ENCODE results near the gene PRKAA2.

The PRKAA2 gene

GRCh38 chr1:56654126-56654923 lies 9.2 kb downstream of the PRKAA2 start:
- no peak for DNase-seq (ENCODE audit: low spot score)

DNA sequence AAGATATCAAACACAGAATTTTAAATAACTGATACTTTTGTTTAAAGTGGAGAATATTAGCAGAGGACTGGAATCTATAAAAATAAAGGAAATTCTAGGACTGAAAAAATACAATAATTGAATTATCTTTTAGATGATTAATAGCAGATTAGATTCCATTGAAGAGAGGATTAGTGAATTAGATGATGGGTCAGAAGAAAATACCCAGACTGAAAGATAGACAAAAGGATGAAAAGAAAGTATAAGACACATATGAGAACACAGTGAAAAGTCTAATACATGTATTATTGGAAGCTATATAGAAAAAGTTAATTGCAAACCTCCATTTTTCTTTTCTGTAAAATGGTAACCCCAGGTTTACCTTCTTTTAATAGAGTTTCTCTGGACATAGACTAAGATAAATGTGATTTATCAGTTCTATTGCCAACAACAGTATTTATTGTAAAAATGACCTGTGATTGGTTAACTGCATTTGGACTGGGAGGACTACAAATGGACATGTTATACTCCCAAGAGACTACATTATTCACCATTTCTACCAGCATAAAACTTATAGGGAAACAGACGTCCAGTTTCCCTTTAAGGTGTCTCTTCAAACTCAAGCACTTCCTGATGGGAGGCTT lies 11.0 kb downstream of the PRKAA2 start:
- DNase-seq (ENCODE audit: low spot score), result no peak

DNA sequence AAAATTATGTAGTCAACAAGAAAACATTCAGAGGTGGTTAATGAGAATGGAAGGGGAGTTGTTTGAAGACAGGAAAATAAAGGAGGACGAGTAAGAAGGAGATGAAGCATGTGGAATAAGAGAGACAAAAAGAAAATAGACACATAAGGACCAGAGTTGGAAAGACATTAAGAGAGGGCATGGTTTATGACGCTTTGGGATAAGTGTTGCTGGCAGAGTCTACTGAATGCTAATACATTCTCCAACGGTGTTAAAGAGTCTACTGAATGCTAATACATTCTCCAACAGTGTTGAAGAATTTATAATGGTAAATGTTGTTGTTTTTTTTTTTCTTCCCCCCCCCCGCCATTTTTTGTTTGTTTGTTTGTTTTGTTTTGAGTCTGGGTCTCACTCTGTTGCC lies 13.1 kb downstream of the PRKAA2 start:
- no peak for DNase-seq (ENCODE audit: low spot score)

GRCh38 chr1:56660293-56660692 lies 15.2 kb downstream of the PRKAA2 start:
- no peak for DNase-seq (ENCODE audit: low spot score)

GRCh38 chr1:56663846-56664245 lies 18.7 kb downstream of the PRKAA2 start:
- DNase-seq (ENCODE audit: low spot score), result no peak

DNA sequence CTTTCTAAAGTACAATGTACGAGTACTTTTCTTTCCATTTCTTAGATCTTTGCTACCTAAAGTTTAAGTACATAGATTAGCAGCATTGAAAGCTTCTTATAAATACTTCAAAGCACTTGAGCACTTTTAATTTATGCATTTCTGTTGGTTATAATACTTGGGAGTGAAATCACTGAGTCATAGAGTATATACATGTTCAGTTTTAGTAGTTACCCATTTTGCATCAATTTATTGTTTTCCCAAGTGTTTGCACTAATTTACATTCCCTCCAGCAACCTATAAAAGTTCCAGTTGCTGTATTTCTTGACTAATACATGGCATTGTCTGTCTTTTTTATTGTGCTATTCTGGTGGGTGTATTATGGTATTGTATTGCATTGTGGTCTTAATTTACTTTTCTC lies 20.3 kb downstream of the PRKAA2 start:
- no peak for DNase-seq (ENCODE audit: low spot score)

GRCh38 chr1:56666112-56666608 lies 21.0 kb downstream of the PRKAA2 start:
- DNase-seq (ENCODE audit: low spot score), result no peak

- DNase-seq (ENCODE audit: low spot score), result no peak
Observed at GRCh38 chr1:56670350-56670749, 25.2 kb downstream of the PRKAA2 start.

DNA sequence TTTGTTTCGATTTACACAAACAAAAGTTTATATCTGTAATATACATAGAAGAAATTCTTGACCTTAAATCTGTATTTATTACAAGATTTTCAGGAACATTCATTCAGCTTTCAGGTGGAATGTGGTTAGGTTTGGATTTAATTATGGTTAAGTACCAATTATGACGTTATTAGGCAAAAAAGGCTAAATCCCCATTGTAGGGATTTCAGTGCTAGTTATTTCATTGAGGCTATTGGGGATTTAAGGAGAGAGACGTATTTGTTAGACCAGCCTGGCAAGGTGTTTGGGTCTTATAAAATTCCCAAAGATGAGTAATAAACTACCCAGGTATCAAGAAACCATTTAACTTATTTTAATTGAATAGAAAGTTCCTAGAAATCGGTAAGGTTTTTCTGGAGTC lies 26.0 kb downstream of the PRKAA2 start:
- no peak for DNase-seq (ENCODE audit: low spot score)

DNA sequence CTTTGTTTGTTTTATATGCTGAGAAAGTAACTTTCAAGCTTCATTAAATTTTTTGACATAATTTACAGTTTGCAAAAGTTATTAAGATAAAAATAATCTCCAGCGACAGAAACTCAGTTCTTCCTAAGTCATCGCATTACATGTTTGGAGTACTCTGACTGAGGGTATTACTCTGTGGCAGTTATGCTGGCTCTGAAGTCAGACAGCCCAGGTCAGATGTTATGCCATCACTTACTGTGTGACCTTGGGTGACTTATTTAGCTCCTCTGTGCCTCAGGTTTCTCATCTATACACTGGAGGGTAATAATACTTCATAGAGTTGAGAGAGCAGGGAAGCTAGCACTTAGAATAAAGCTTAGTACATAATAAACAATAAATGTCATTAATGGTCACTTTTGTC lies 26.4 kb downstream of the PRKAA2 start:
- DNase-seq (ENCODE audit: low spot score), result no peak

DNA sequence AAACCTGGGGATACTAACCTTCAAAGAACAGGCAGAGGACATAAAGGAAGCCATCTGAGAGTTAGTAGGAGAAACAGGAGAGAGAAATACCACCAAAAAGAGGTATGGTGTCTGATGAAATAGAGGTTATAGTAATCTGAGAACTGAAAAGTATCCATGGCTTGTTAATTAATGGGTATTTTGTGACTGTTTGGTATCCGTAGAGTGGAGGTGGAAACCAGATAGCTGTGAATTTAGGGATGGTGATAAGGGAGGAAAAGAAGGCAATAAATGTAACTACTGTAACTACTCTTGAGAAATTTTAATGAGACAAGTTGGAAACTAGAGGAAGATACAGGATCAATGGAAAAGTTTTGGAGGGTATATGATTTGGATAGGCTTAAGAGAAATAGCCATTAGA lies 27.5 kb downstream of the PRKAA2 start:
- no peak for DNase-seq (ENCODE audit: low spot score)

- DNase-seq (ENCODE audit: low spot score), result no peak
Observed at GRCh38 chr1:56675763-56676162, 30.6 kb downstream of the PRKAA2 start.

GRCh38 chr1:56676571-56677035 lies 31.5 kb downstream of the PRKAA2 start:
- DNase-seq (ENCODE audit: low spot score), result no peak

GRCh38 chr1:56683569-56683968 lies 38.5 kb downstream of the PRKAA2 start:
- no peak for DNase-seq (ENCODE audit: low spot score)

- DNase-seq (ENCODE audit: low spot score), result no peak
Observed at GRCh38 chr1:56686169-56686568, 41.1 kb downstream of the PRKAA2 start.

- DNase-seq (ENCODE audit: low spot score), result no peak
Observed at GRCh38 chr1:56688522-56689026, 43.5 kb downstream of the PRKAA2 start.

DNA sequence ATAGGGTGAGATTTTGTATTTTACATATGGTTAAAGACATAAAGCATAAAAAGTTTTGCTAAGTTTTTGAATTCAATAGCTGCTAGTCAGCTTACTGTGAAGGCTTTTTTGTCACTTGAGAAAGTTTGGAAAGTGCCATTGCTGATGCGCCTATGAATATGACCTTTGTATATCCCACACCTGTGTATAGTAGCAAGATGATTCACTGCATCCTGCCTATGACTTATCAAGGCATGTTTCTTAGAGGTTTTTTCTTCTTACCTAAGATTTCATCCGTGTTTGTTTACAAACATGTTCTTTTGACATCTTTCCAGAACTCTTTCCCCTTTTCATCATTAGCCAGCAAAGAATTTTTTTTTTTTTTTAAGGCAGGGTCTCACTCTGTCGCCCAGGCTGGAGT lies 51.5 kb downstream of the PRKAA2 start:
- no peak for DNase-seq (ENCODE audit: low spot score)

GRCh38 chr1:56703747-56704146 lies 58.6 kb downstream of the PRKAA2 start:
- no peak for DNase-seq (ENCODE audit: low spot score)

DNA sequence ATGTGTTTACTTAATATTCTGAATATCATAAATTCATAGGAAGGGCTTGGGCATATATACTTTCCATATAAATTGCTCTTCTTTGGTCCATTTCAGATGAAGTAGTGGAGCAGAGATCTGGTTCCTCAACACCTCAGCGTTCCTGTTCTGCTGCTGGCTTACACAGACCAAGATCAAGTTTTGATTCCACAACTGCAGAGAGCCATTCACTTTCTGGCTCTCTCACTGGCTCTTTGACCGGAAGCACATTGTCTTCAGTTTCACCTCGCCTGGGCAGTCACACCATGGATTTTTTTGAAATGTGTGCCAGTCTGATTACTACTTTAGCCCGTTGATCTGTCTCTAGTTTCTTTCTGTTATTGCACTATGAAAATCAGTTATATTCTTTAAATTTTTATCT lies 62.3 kb downstream of the PRKAA2 start:
- DNase-seq (ENCODE audit: low spot score), result no peak

GRCh38 chr1:56709269-56709880 lies 64.3 kb downstream of the PRKAA2 start:
- peak; percentile 33 for DNase-seq (ENCODE audit: low spot score)

- no peak for DNase-seq (ENCODE audit: low spot score)
Observed at GRCh38 chr1:56709995-56710394, 64.9 kb downstream of the PRKAA2 start.

DNA sequence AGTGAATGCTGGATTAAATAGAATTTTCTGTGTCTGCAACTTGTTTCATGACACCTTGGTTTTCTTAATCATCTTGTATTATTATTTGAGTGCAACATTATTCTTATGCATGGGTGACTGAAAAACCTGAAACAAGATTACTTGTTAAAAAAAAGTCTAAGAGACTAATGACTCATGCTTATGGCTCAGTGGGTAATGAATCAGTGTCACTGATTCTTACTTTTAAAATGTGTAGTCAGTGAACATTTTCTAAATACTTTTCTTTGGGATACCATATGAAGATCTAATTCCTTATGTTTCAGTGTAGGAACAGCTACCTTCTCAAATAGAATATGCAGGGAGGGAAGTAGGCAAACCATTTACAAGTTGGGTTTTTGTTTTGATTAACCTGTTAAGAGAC lies 65.5 kb downstream of the PRKAA2 start:
- DNase-seq (ENCODE audit: low spot score), result no peak

GRCh38 chr1:56712150-56712549 lies 67.0 kb downstream of the PRKAA2 start:
- DNase-seq (ENCODE audit: low spot score), result no peak

Measured in putamen (tissue), 1 donor.